Endodermal cell (in vitro differentiated cells): Measurements from ENCODE around the gene FGD6. TPM values are rescaled to one million over a fixed set of nuclear protein-coding genes. Genes with fewer than 3 reads are reported as not detected.
A peak's percentile ranks its signal among the peaks of the same experiment; 100 is the strongest.

ENCODE experiments used
- DNase-seq: peaks from one replicate; pipeline ENCODE4 v3.0.0-alpha.2; 2017
- H3K27ac ChIP-seq: 2 replicates; pipeline ENCODE4 v1.5.1; 2013; ENCODE audit warnings: mild to moderate bottlenecking, low read depth, low read length, moderate library complexity
- H3K27me3 ChIP-seq: 2 replicates; pipeline ENCODE4 v1.6.1; 2013; ENCODE audit warnings: mild to moderate bottlenecking, low read length, moderate library complexity; ENCODE audit not compliant: insufficient read depth, control insufficient read depth, poor library complexity, severe bottlenecking
- H3K36me3 ChIP-seq: 2 replicates; pipeline ENCODE4 v1.7.0; 2013; ENCODE audit warnings: mild to moderate bottlenecking, low read length, moderate library complexity; ENCODE audit not compliant: control insufficient read depth, insufficient read depth
- H3K4me1 ChIP-seq: one replicate; pipeline ENCODE4 v1.7.0; 2013; ENCODE audit warnings: low read length; ENCODE audit not compliant: control insufficient read depth, insufficient read depth
- H3K4me3 ChIP-seq: 2 replicates; pipeline ENCODE4 v1.5.1; 2013; ENCODE audit warnings: mild to moderate bottlenecking, low read length, moderate library complexity
- H3K9ac ChIP-seq: 2 replicates; pipeline ENCODE4 v1.6.1; 2013; ENCODE audit warnings: mild to moderate bottlenecking, low read length, moderate library complexity; ENCODE audit not compliant: poor library complexity, severe bottlenecking; ENCODE audit errors: extremely low read depth
- H3K9me3 ChIP-seq: 2 replicates; pipeline ENCODE4 v1.6.1; 2013; ENCODE audit warnings: mild to moderate bottlenecking, low read length, moderate library complexity; ENCODE audit not compliant: control insufficient read depth
- H3K27ac Mint-ChIP-seq: 2 replicates; pipeline ENCODE4 v1.8.0; 2020; ENCODE audit warnings: mixed read lengths
- H3K27me3 Mint-ChIP-seq: 2 replicates; pipeline ENCODE4 v1.8.0; 2021; ENCODE audit warnings: mild to moderate bottlenecking, mixed read lengths; ENCODE audit not compliant: insufficient read depth
- H3K36me3 Mint-ChIP-seq: 2 replicates; pipeline ENCODE4 v1.8.0; 2020; ENCODE audit warnings: low read depth, mixed read lengths
- H3K4me1 Mint-ChIP-seq: 2 replicates; pipeline ENCODE4 v1.8.0; 2020; ENCODE audit warnings: mixed read lengths
- H3K4me3 Mint-ChIP-seq: 2 replicates; pipeline ENCODE4 v1.8.0; 2020; ENCODE audit warnings: mild to moderate bottlenecking, moderate library complexity, mixed read lengths
- H3K9me3 Mint-ChIP-seq: 2 replicates; pipeline ENCODE4 v1.8.0; 2020; ENCODE audit warnings: mild to moderate bottlenecking, mixed read lengths
- CTCF ChIP-seq: fragments of 200-600 bp; sonication (generic); conservative IDR thresholded peaks from 2 replicates; pipeline ENCODE4 v1.5.0; 2021; ENCODE audit warnings: antibody characterized with exemption, mild to moderate bottlenecking
- WGBS, 2 experiments: methylation state at CpG; one replicate each; pipeline versions ENCODE4 v1.1.5 to v1.1.7; 2013; ENCODE audit warnings: missing lambda C conversion rate in 2 of 2, mixed read lengths in 1 of 2; ENCODE audit not compliant: insufficient coverage in 1 of 2, insufficient read length in 1 of 2; 5-methylcytosine and 5-hydroxymethylcytosine counted together
- total RNA-seq, 2 donors: library from RNA; stranded (reverse); fragmentation: NEBNext Ultra II Directional in 1 of 2; extraction: Animal tissue kit (Norgen Biotek cat#: 25700) in 1 of 2; gene quantifications; 2 replicates in 1 of 2; 3 replicates in 1 of 2; pipeline ENCODE4 v1.2.1, GENCODE V29; 2021

Gene FGD6
- total RNA-seq, 2 donors from 2014 or later, result 95.3 to 124 TPM

GRCh38 chr12:95177201-95177768 lies 40.0 kb downstream of the FGD6 start:
- Mint-ChIP-seq H3K9me3 (no peaks in the 10 kb centered on the region), H3K36me3 (peaks cover 49% of the 10 kb centered on the region), H3K27me3 (no peaks in the 10 kb centered on the region), H3K27ac (peak overlapping the region; percentile 10), H3K4me3 (no peak overlapping the region), H3K4me1 (peaks cover 21% of the 10 kb centered on the region)
- DNase-seq, result no peak
- Histone ChIP-seq H3K36me3 (peaks cover 35% of the 10 kb centered on the region), H3K4me1 (peaks cover 15% of the 10 kb centered on the region), H3K27me3 (no peaks in the 10 kb centered on the region), H3K9ac (no peak overlapping the region), H3K4me3 (no peak overlapping the region), H3K27ac (no peak overlapping the region), H3K9me3 (no peaks in the 10 kb centered on the region)
- no peak for TF ChIP-seq CTCF
- WGBS, 2 experiments, result 97 to 100% methylated on average over 1 to 2 of the region's 2 CpGs

- TF ChIP-seq CTCF, result no peak
- DNase-seq, result no peak
- H3K27ac ChIP-seq, result no peak overlapping the region
- H3K36me3 Mint-ChIP-seq, result peaks cover 69% of the 10 kb centered on the region
- H3K9ac ChIP-seq, result no peak overlapping the region
- 70 to 80% methylated on average over 4 to 8 of the region's 8 CpGs for WGBS, 2 experiments
- no peaks in the 10 kb centered on the region for H3K27me3 ChIP-seq
- peaks cover 25% of the 10 kb centered on the region for H3K4me1 Mint-ChIP-seq
- H3K27ac Mint-ChIP-seq, result peak overlapping the region; percentile 13
- H3K9me3 Mint-ChIP-seq, result no peaks in the 10 kb centered on the region
- peaks cover 58% of the 10 kb centered on the region for H3K36me3 ChIP-seq
- no peak overlapping the region for H3K4me3 Mint-ChIP-seq
- no peaks in the 10 kb centered on the region for H3K27me3 Mint-ChIP-seq
- H3K9me3 ChIP-seq, result no peaks in the 10 kb centered on the region
- H3K4me3 ChIP-seq, result no peak overlapping the region
- peaks cover 15% of the 10 kb centered on the region for H3K4me1 ChIP-seq
Observed at GRCh38 chr12:95173392-95174251, 43.6 kb downstream of the FGD6 start.

- Mint-ChIP-seq H3K36me3 (peaks cover 80% of the 10 kb centered on the region), H3K9me3 (no peaks in the 10 kb centered on the region), H3K27me3 (no peaks in the 10 kb centered on the region), H3K4me3 (no peak overlapping the region), H3K27ac (peak overlapping the region; percentile 83), H3K4me1 (peaks cover 28% of the 10 kb centered on the region)
- Histone ChIP-seq H3K9me3 (no peaks in the 10 kb centered on the region), H3K4me1 (peaks cover 14% of the 10 kb centered on the region), H3K27ac (no peak overlapping the region), H3K9ac (no peak overlapping the region), H3K36me3 (peaks cover 71% of the 10 kb centered on the region), H3K27me3 (no peaks in the 10 kb centered on the region), H3K4me3 (no peak overlapping the region)
- no peak for DNase-seq
- no peak for TF ChIP-seq CTCF
- WGBS, 2 experiments, result 93 to 94% methylated on average over 3 to 4 of the region's 4 CpGs
Observed at GRCh38 chr12:95169368-95169767, 47.9 kb downstream of the FGD6 start.
